NCI-H1105 (cell line): ENCODE data around the gene CCR5AS.
"Not testable (repeated sequence)": the region's sequence is repeated elsewhere in the genome, so short reads cannot be mapped to it uniquely, and the experiment has no call there.

Source experiments
- DNase-seq: peaks from one replicate; lab custom pipeline; 2025; lab: John Stamatoyannopoulos, UW

Gene CCR5AS

GRCh38 chr3:46429250-46429649, 22.4 kb upstream of the CCR5AS start:
- no peak for DNase-seq

- no peak for DNase-seq
Measured at GRCh38 chr3:46427916-46428833, 21.3 kb upstream of the CCR5AS start.

- DNase-seq: not testable (repeated sequence)
Measured at GRCh38 chr3:46427404-46427803, 20.5 kb upstream of the CCR5AS start.

GRCh38 chr3:46426476-46426875, 19.6 kb upstream of the CCR5AS start:
- not testable (repeated sequence) for DNase-seq

- DNase-seq: no peak
Measured at GRCh38 chr3:46423588-46423987, 16.7 kb upstream of the CCR5AS start.

GRCh38 chr3:46422617-46423016, 15.8 kb upstream of the CCR5AS start:
- no peak for DNase-seq

GRCh38 chr3:46420931-46421330, 14.1 kb upstream of the CCR5AS start:
- DNase-seq: no peak

GRCh38 chr3:46419816-46420215, 12.9 kb upstream of the CCR5AS start:
- no peak for DNase-seq

- no peak for DNase-seq
Measured at GRCh38 chr3:46417841-46418611, 11.2 kb upstream of the CCR5AS start.

GRCh38 chr3:46416811-46417510, 10.1 kb upstream of the CCR5AS start:
- DNase-seq: no peak

- DNase-seq: peak; percentile 74
Measured at GRCh38 chr3:46416125-46416810, 9.4 kb upstream of the CCR5AS start.

GRCh38 chr3:46414739-46415138, 7.9 kb upstream of the CCR5AS start:
- DNase-seq: no peak

GRCh38 chr3:46413951-46414350, 7.1 kb upstream of the CCR5AS start:
- no peak for DNase-seq

- no peak for DNase-seq
Measured at GRCh38 chr3:46412786-46413298, 6.0 kb upstream of the CCR5AS start.

GRCh38 chr3:46411271-46411670, 4.4 kb upstream of the CCR5AS start:
- no peak for DNase-seq

GRCh38 chr3:46410669-46411068, 3.8 kb upstream of the CCR5AS start:
- no peak for DNase-seq

GRCh38 chr3:46409739-46410489, 3.0 kb upstream of the CCR5AS start:
- DNase-seq: no peak

- no peak for DNase-seq
Measured at GRCh38 chr3:46408853-46409252, 2.0 kb upstream of the CCR5AS start.

GRCh38 chr3:46407970-46408369, 1.1 kb upstream of the CCR5AS start:
- DNase-seq: no peak

- no peak for DNase-seq
Measured at GRCh38 chr3:46406443-46406787, 451 bp downstream of the CCR5AS start.
